NCI-H1048 (cell line): Measurements from ENCODE around the gene GPR84.

Source experiments
- DNase-seq: peaks from one replicate; lab custom pipeline; 2025; lab: John Stamatoyannopoulos, UW

GPR84 gene

GRCh38 chr12:54364413-54364812 lies at the start of gene GPR84:
Gene GPR84, minus strand, starts transcription at chr12:54364486. Its CDS starts 635 bp downstream, at chr12:54363851.
- no peak for DNase-seq

GRCh38 chr12:54413284-54414190 lies 49.3 kb upstream of the GPR84 start:
- DNase-seq: no peak

- no peak for DNase-seq
These were observed 48.5 kb upstream of the GPR84 start for GRCh38 chr12:54412786-54413185.

- no peak for DNase-seq
These were observed 48.1 kb upstream of the GPR84 start for GRCh38 chr12:54412348-54412747.

GRCh38 chr12:54411391-54412241 lies 47.3 kb upstream of the GPR84 start:
- DNase-seq: no peak

- no peak for DNase-seq
These were observed 45.0 kb upstream of the GPR84 start for GRCh38 chr12:54409267-54409666.

- no peak for DNase-seq
These were observed 43.1 kb upstream of the GPR84 start for GRCh38 chr12:54407183-54407905.

GRCh38 chr12:54405573-54405972 lies 41.3 kb upstream of the GPR84 start:
- no peak for DNase-seq

GRCh38 chr12:54405106-54405505 lies 40.8 kb upstream of the GPR84 start:
- DNase-seq: no peak

- peak; percentile 26 for DNase-seq
These were observed 40.0 kb upstream of the GPR84 start for GRCh38 chr12:54404061-54405004.

GRCh38 chr12:54401119-54401518 lies 36.8 kb upstream of the GPR84 start:
- DNase-seq: no peak

GRCh38 chr12:54398995-54399793 lies 34.9 kb upstream of the GPR84 start:
- no peak for DNase-seq

GRCh38 chr12:54398218-54398617 lies 33.9 kb upstream of the GPR84 start:
- no peak for DNase-seq

- DNase-seq: no peak
These were observed 32.9 kb upstream of the GPR84 start for GRCh38 chr12:54397157-54397556.

GRCh38 chr12:54395545-54395944 lies 31.3 kb upstream of the GPR84 start:
- no peak for DNase-seq

- DNase-seq: no peak
These were observed 30.7 kb upstream of the GPR84 start for GRCh38 chr12:54394986-54395385.

GRCh38 chr12:54394281-54394719 lies 30.0 kb upstream of the GPR84 start:
- DNase-seq: peak; percentile 9

GRCh38 chr12:54393743-54394142 lies 29.5 kb upstream of the GPR84 start:
- DNase-seq: no peak

GRCh38 chr12:54393207-54393609 lies 28.9 kb upstream of the GPR84 start:
- no peak for DNase-seq
